Mucosa of rectum (tissue), 2 donors: ENCODE results near the gene MADD.

Experiments used
- H3K27ac ChIP-seq, 2 donors: one replicate each; pipeline ENCODE4 v1.7.0; 2013; ENCODE audit warnings: inconsistent platforms in 2 of 2, low read depth in 2 of 2, low read length in 2 of 2
- H3K27me3 ChIP-seq, 2 donors: one replicate each; pipeline ENCODE4 v1.7.0; 2013; ENCODE audit warnings: low read length in 2 of 2; ENCODE audit not compliant: control insufficient read depth in 2 of 2, insufficient read depth in 2 of 2
- H3K36me3 ChIP-seq, 2 donors: one replicate each; pipeline ENCODE4 v1.7.0; 2013; ENCODE audit warnings: low read length in 2 of 2; ENCODE audit not compliant: control insufficient read depth in 2 of 2, insufficient read depth in 2 of 2
- H3K4me1 ChIP-seq, 2 donors: one replicate each; pipeline ENCODE4 v1.7.0; 2013; ENCODE audit warnings: low read length in 2 of 2, mild to moderate bottlenecking in 1 of 2; ENCODE audit not compliant: control insufficient read depth in 2 of 2, insufficient read depth in 2 of 2
- H3K4me3 ChIP-seq, 2 donors: one replicate each; pipeline ENCODE4 v1.7.0; 2013; ENCODE audit warnings: low read length in 2 of 2
- H3K9ac ChIP-seq, 2 donors: one replicate each; pipeline ENCODE4 v1.7.0; 2013; ENCODE audit warnings: low read length in 2 of 2, low read depth in 1 of 2, mild to moderate bottlenecking in 1 of 2
- H3K9me3 ChIP-seq, 2 donors: one replicate each; pipeline ENCODE4 v1.7.0; 2013; ENCODE audit warnings: low read length in 2 of 2; ENCODE audit not compliant: control insufficient read depth in 2 of 2
- donor health status: healthy.
- donor health status: Normal muscosa, but diverticular disease.

Gene MADD

DNA sequence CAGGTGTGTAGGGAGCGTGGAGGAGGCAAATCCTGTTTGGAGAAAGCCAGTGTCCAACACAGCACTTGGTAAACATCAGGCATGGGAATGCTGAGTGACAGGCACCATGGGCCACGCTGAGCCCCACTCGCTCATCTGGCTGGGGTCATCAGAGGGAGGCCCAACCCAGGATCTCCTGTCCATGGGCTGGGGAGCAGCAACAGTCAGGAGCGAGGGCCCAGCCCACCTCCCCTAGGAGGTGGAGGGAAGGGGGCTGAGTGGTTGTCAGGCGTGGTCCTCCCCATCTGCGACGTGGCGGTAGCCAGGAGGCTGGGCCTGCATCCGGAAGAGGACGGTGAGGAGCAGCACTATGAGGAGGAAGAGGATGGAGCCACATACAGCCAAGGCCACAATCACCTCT is 30.1 kb upstream of the MADD start:
- no peak overlapping the region for H3K4me3 ChIP-seq
- no peaks in the 10 kb centered on the region for H3K9me3 ChIP-seq
- peaks cover 48 to 49% of the 10 kb centered on the region in 2 donors for H3K36me3 ChIP-seq
- H3K4me1 ChIP-seq = no peaks in the 10 kb centered on the region
- H3K27me3 ChIP-seq = no peaks in the 10 kb centered on the region
- H3K9ac ChIP-seq = no peak overlapping the region
- no peak overlapping the region for H3K27ac ChIP-seq

DNA sequence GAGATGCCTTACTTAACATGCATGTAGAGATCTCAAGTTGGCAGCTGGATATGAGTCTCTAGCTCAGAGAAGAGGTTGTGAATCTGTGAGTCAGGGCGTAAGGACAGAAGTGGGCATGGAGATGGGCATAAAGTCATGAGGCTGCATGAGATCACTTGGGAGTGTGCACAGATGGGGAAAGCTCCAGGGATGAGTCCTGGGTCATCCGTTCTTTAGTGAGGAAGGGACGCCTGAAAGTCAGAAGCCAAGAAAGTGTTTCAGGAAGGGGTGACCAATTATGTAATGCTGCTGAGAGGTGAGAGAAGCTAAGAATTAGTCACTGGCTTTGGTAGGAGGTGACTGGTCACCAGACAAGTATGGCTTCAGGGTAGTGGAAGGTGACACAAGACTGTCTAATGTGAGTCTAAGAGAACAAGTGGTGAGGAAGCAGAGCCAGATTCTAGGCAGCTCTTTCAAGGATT is 28.1 kb upstream of the MADD start:
- Histone ChIP-seq H3K4me3 (no peak overlapping the region), H3K9me3 (no peaks in the 10 kb centered on the region), H3K4me1 (no peaks in the 10 kb centered on the region), H3K36me3 (peaks cover 57 to 59% of the 10 kb centered on the region in 2 donors), H3K9ac (no peak overlapping the region), H3K27ac (no peak overlapping the region), H3K27me3 (no peaks in the 10 kb centered on the region)

GRCh38 chr11:47242596-47243192 is 27.2 kb upstream of the MADD start:
- peaks cover 5 to 8% of the 10 kb centered on the region in 2 donors for H3K4me1 ChIP-seq
- H3K36me3 ChIP-seq = peaks cover 57 to 62% of the 10 kb centered on the region in 2 donors
- H3K27me3 ChIP-seq = no peaks in the 10 kb centered on the region
- no peak overlapping the region for H3K4me3 ChIP-seq
- no peak overlapping the region for H3K9ac ChIP-seq
- no peaks in the 10 kb centered on the region for H3K9me3 ChIP-seq
- H3K27ac ChIP-seq = peak overlapping the region in 1 of 2 donors; percentile 10

GRCh38 chr11:47243454-47243853 is 26.5 kb upstream of the MADD start:
- no peak overlapping the region for H3K9ac ChIP-seq
- H3K4me3 ChIP-seq = no peak overlapping the region
- peaks cover 53 to 62% of the 10 kb centered on the region in 2 donors for H3K36me3 ChIP-seq
- H3K27ac ChIP-seq = peak overlapping the region in 1 of 2 donors; percentile 10
- no peaks in the 10 kb centered on the region for H3K27me3 ChIP-seq
- peaks cover 10 to 12% of the 10 kb centered on the region in 2 donors for H3K4me1 ChIP-seq
- no peaks in the 10 kb centered on the region for H3K9me3 ChIP-seq

DNA sequence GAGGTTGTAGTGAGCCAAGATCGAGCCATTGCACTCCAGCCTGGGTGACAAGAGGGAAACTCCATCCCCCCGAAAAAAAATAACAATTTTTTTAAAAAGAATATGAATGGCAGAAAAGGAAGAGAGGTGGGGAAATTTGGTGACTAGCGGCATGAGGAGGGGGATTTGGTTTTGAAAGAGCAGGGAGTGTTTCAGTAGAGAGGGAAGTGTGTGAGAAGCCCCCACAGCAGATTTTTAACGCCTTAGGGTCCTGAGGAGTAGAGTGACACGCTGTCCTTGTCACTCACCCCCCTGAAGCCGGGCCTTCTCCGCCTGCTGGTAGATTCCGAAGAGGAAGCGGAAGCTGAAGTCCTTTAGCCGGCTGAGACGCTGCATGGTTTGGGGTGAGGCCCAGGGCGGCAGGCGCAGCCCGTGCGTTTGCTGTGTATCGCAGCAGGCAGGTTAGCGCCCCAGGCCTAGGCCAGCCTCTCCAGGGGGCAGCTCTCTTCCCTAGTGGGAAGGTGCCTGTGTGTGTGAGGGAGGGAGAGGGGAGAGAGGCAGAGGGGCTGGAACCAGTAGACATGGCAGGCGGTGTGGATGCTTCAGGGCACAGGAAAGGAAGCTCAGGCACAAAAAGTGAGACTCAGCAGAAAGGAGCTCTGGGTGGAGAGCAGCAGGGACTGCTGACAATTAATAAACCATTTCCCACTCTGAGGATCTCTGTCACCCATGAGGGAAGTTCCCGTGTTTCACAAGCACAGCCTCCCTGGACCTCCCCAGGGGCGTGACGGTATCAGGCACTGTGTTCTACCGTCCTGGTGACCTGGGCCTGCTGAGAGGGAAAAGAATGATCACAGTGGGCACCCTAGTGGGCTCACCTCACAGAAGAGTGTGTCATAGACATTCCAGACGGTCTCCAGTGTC is 25.2 kb upstream of the MADD start:
- Histone ChIP-seq H3K4me1 (peaks cover 16 to 17% of the 10 kb centered on the region in 2 donors), H3K9ac (no peak overlapping the region), H3K27ac (peak overlapping the region; percentile 1 to 46), H3K9me3 (no peaks in the 10 kb centered on the region), H3K36me3 (peaks cover 42 to 51% of the 10 kb centered on the region in 2 donors), H3K4me3 (no peak overlapping the region), H3K27me3 (no peaks in the 10 kb centered on the region)

GRCh38 chr11:47245611-47246357 is 24.1 kb upstream of the MADD start:
- Histone ChIP-seq H3K4me1 (peaks cover 16 to 17% of the 10 kb centered on the region in 2 donors), H3K36me3 (peaks cover 35 to 43% of the 10 kb centered on the region in 2 donors), H3K27me3 (no peaks in the 10 kb centered on the region), H3K9ac (no peak overlapping the region), H3K27ac (no peak overlapping the region), H3K9me3 (no peaks in the 10 kb centered on the region), H3K4me3 (no peak overlapping the region)

DNA sequence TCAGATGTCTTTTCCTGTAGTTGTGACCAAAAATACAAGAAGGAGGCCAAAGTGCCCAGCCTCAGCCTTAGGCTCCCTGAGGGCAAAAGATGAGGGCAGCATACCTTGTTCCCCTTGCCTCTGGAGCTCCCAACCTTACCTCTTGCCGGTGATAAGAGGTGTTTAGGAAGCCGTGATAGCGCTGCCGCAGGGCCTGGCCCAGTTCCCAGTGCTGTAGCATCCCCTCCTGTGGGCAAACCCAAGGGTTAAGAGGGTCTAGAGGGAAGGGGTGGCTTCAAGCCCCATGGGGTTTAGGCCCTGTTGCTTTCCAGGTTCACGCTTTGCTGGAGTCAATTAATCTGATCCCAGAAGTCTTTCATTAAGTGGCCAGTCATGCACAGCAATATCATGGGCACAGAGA is 22.4 kb upstream of the MADD start:
- Histone ChIP-seq H3K9ac (no peak overlapping the region), H3K36me3 (peaks cover 21 to 29% of the 10 kb centered on the region in 2 donors), H3K4me3 (peak overlapping the region; percentile 96), H3K9me3 (no peaks in the 10 kb centered on the region), H3K4me1 (peaks cover 16 to 17% of the 10 kb centered on the region in 2 donors), H3K27ac (no peak overlapping the region), H3K27me3 (no peaks in the 10 kb centered on the region)

DNA sequence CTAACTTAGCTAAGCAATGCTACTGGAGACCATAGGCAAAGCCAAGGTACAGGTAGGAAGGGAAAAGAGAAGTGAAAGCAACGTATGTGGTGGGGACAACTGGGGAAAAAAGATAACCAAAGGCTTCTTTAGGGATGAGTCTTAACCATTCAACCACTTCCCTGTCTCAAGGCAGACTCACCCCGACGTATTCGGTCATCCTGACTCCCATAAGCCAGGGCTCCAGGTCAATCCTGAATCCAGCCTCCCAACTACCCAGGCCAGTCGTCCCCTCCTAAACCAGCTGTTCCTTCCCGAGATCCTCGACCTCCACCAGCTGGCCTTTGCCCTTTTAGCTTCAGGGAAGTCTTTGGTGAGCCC is 21.6 kb upstream of the MADD start:
- Histone ChIP-seq H3K9me3 (no peaks in the 10 kb centered on the region), H3K27ac (peak overlapping the region; percentile 72 to 78), H3K27me3 (no peaks in the 10 kb centered on the region), H3K4me1 (peaks cover 16 to 17% of the 10 kb centered on the region in 2 donors), H3K4me3 (peak overlapping the region; percentile 96), H3K9ac (peak overlapping the region; percentile 61 to 79), H3K36me3 (peaks cover 14 to 21% of the 10 kb centered on the region in 2 donors)

GRCh38 chr11:47248664-47249377 is 21.1 kb upstream of the MADD start, which contains the start of gene ACP2:
Gene ACP2, minus strand, starts transcription at chr11:47248814. Its CDS starts 25 bp downstream, at chr11:47248789.
- H3K27ac ChIP-seq = peak within 1 kb of the TSS; percentile 72 to 78
- peaks cover 14 to 21% of the 10 kb centered on the region in 2 donors for H3K36me3 ChIP-seq
- peak within 1 kb of the TSS; percentile 96 for H3K4me3 ChIP-seq
- H3K27me3 ChIP-seq = no peaks in the 10 kb centered on the region
- H3K4me1 ChIP-seq = peaks cover 16 to 17% of the 10 kb centered on the region in 2 donors
- H3K9ac ChIP-seq = peak within 1 kb of the TSS; percentile 61 to 79
- H3K9me3 ChIP-seq = no peaks in the 10 kb centered on the region
